Uterus (tissue), 4 donors: ENCODE results near the gene MYH10. TPM values are rescaled to one million over a fixed set of nuclear protein-coding genes. Genes with fewer than 3 reads are reported as not detected.

Experiments
- DNase-seq, 2 donors: peaks; one replicate each; pipeline ENCODE4 v3.0.0-alpha.2; 2019 to 2020
- H3K27ac ChIP-seq, 2 donors: fragments of 200-600 bp; sonication (generic); 1 replicate in 1 of 2; 2 replicates in 1 of 2; pipeline ENCODE4 v1.5.1; 2016 to 2018
- H3K27me3 ChIP-seq, 2 donors: fragments of 200-600 bp; sonication (generic); one replicate each; pipeline ENCODE4 v1.5.1; 2018 to 2019; ENCODE audit warnings: control low read depth in 1 of 2
- H3K36me3 ChIP-seq, 2 donors: fragments of 200-600 bp; sonication (generic); one replicate each; pipeline ENCODE4 v1.5.1; 2019; ENCODE audit warnings: control low read depth in 1 of 2
- H3K4me1 ChIP-seq, 2 donors: fragments of 200-600 bp; sonication (generic); one replicate each; pipeline ENCODE4 v1.5.1; 2018 to 2019; ENCODE audit warnings: control low read depth in 1 of 2
- H3K4me3 ChIP-seq, 2 donors: fragments of 200-600 bp; sonication (generic); 1 replicate in 1 of 2; 2 replicates in 1 of 2; pipeline ENCODE4 v1.5.1; 2018 to 2019; ENCODE audit warnings: mild to moderate bottlenecking in 1 of 2
- H3K9me3 ChIP-seq, 2 donors: fragments of 200-600 bp; sonication (generic); one replicate each; pipeline ENCODE4 v1.5.1; 2019; ENCODE audit warnings: control low read depth in 1 of 2
- CTCF ChIP-seq, 4 experiments: fragments of 200-600 bp in 2 of 4; fragments of 450-650 bp in 2 of 4; sonication (generic) in 2 of 4; IDR thresholded peaks; one replicate each; pipeline ENCODE4 v1.5.1; 2016 to 2019; ENCODE audit warnings: antibody characterized with exemption in 4 of 4, mild to moderate bottlenecking in 2 of 4, moderate library complexity in 1 of 4
- POLR2A ChIP-seq, 2 donors: fragments of 450-650 bp; IDR thresholded peaks; one replicate each; pipeline ENCODE4 v1.6.1; 2016; ENCODE audit warnings: antibody characterized with exemption in 2 of 2, mild to moderate bottlenecking in 1 of 2, moderate library complexity in 1 of 2
- intact Hi-C: fragments of 100-400 bp; cut with DNase I; formaldehyde crosslinking; loops from one replicate; pipeline ENCODE4 v1.15.1; 2023; ENCODE audit warnings: low total_unique reads
- total RNA-seq, 4 donors: library from RNA; depleted of rRNA in 3 of 4; stranded (reverse); fragments of >200 nt in 3 of 4; gene quantifications; one replicate each; pipeline versions ENCODE4 v1.1.0 to v1.2.4, GENCODE V29; 2014 to 2023
- donor health status: DM: yes; HTN: yes; CAD: no.

Gene MYH10
- total RNA-seq, 4 donors from 2014 or later, result 39.1 to 229 (median 65.0) TPM

- TF ChIP-seq CTCF (IDR thresholded peaks at IDR 0.05), result no peak
- no peak for TF ChIP-seq POLR2A (IDR thresholded peaks at IDR 0.05)
- peak in 1 of 2 donors; percentile 53 for DNase-seq
- H3K27ac ChIP-seq, result peak overlapping the region; percentile 43 to 56
- intact Hi-C loops, result no loop called here
- no peaks in the 10 kb centered on the region for H3K36me3 ChIP-seq
- peaks cover 0 to 9% of the 10 kb centered on the region in 2 donors for H3K4me1 ChIP-seq
- no peaks in the 10 kb centered on the region for H3K9me3 ChIP-seq
- H3K4me3 ChIP-seq, result no peak overlapping the region
- no peaks in the 10 kb centered on the region for H3K27me3 ChIP-seq
Observed at GRCh38 chr17:8479431-8479947, 151.0 kb downstream of the MYH10 start.

DNA sequence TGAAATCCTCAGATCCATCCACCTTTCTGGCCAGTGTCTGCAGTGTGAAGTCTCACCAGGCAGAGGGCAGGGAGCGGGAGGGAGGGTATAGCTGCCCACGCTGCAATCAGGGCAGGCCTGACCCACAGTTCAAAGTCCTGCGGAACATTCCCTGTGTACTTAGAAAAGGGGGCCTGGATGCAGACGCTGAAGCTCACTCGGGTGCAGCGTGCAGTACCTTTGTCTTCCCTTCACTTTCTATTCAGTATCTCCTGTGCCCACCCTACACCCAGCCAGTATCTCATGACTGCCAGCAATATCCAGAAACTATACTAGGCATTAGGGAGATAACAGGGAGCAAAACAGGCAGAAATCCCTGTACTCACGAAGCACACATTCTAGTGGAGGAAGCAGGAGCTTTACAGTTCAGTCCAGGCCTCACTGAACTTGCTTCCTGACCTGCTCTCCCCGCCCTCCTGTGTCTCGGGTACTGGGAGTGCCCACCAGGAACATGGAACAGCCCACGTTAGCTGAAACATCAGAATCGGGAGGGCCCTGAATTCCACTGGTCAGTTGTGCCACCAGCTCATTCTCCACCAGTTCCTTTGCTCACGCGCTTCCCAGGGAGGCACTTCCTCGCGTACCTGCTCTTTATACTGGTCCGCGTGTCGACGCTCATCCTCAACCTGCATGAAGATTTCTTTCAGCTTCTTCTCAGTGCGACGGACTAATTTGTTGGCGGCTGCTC lies 152.6 kb downstream of the MYH10 start:
- H3K36me3 ChIP-seq, result no peaks in the 10 kb centered on the region
- H3K27me3 ChIP-seq, result no peaks in the 10 kb centered on the region
- no peak overlapping the region for H3K4me3 ChIP-seq
- TF ChIP-seq CTCF (IDR thresholded peaks at IDR 0.05) (no peak), POLR2A (IDR thresholded peaks at IDR 0.05) (no peak)
- no peak overlapping the region for H3K27ac ChIP-seq
- H3K4me1 ChIP-seq, result peaks cover 0 to 9% of the 10 kb centered on the region in 2 donors
- H3K9me3 ChIP-seq, result no peaks in the 10 kb centered on the region
- intact Hi-C loops, result no loop called here
- DNase-seq, result no peak

DNA sequence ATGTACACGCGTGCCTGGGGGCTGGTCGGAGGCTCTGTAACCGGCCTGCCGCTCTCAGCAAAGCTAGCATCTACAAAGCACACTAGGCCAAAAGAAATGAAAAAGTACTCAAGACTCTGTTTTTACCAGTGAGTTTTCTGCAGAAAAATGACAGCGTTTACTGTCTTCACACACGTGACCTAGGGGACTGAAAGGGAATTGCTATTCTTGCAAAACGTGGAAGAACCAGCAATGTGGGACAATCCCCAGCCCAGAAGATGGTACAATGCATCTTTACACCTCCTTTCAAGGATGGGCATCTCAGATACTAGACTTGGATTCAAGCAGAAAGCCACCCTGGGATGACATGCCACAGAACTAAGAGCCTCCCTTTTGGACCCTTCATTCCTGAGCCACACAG lies 153.4 kb downstream of the MYH10 start:
- intact Hi-C loops, result no loop called here
- Histone ChIP-seq H3K9me3 (no peaks in the 10 kb centered on the region), H3K27ac (no peak overlapping the region), H3K4me3 (no peak overlapping the region), H3K4me1 (peaks cover 0 to 9% of the 10 kb centered on the region in 2 donors), H3K36me3 (no peaks in the 10 kb centered on the region), H3K27me3 (no peaks in the 10 kb centered on the region)
- TF ChIP-seq POLR2A (IDR thresholded peaks at IDR 0.05), result no peak
- no peak for TF ChIP-seq CTCF (IDR thresholded peaks at IDR 0.05)
- DNase-seq, result no peak

DNA sequence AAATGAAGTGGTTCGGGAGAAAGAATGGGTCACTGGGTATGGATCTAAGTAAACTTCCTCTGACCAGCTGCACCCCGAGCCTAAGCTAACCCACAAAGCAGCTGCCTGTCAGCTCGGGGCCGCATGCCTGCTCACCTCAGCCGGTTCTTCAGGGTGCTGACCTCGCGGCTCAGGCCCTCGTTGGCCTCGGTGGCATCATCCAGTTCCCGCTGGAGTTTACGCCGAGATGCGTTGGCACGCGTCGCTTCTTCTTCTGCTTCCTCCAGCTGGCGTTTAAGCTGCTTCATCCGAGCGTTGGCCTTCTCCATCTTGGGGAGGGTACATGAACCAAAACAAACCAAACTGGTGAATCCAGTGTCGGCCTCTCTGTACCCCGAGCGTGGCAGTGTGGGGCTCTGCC lies 153.8 kb downstream of the MYH10 start:
- TF ChIP-seq CTCF (IDR thresholded peaks at IDR 0.05), result no peak
- TF ChIP-seq POLR2A (IDR thresholded peaks at IDR 0.05), result no peak
- no peak overlapping the region for H3K4me3 ChIP-seq
- DNase-seq, result no peak
- intact Hi-C loops, result no loop called here
- H3K27ac ChIP-seq, result no peak overlapping the region
- peaks cover 0 to 9% of the 10 kb centered on the region in 2 donors for H3K4me1 ChIP-seq
- no peaks in the 10 kb centered on the region for H3K36me3 ChIP-seq
- H3K9me3 ChIP-seq, result no peaks in the 10 kb centered on the region
- no peaks in the 10 kb centered on the region for H3K27me3 ChIP-seq

GRCh38 chr17:8475781-8476180 lies 154.7 kb downstream of the MYH10 start:
- intact Hi-C loops, result no loop called here
- Histone ChIP-seq H3K27ac (no peak overlapping the region), H3K36me3 (no peaks in the 10 kb centered on the region)

More at GRCh38 chr17:8475781-8476180, 154.7 kb downstream of the MYH10 start:
- H3K9me3 ChIP-seq, result no peaks in the 10 kb centered on the region
- no peak overlapping the region for H3K4me3 ChIP-seq
- H3K27me3 ChIP-seq, result no peaks in the 10 kb centered on the region
- no peak for DNase-seq
- no peak for TF ChIP-seq POLR2A (IDR thresholded peaks at IDR 0.05)
- TF ChIP-seq CTCF (IDR thresholded peaks at IDR 0.05), result no peak
- peaks cover 0 to 9% of the 10 kb centered on the region in 2 donors for H3K4me1 ChIP-seq
